Activated CD8-positive, alpha-beta memory T cell treated with anti-CD3 and anti-CD28 coated beads, Interleukin-2, amount 50 U/mL, for 1 hour (primary cell): ENCODE data around the gene SIMC1.
"Not testable (repeated sequence)": the region's sequence is repeated elsewhere in the genome, so short reads cannot be mapped to it uniquely, and the experiment has no call there.

Source experiments
- DNase-seq: peaks from one replicate; pipeline ENCODE4 v3.0.0-alpha.2; 2020; ENCODE audit errors: extremely low read depth

SIMC1 gene

DNA sequence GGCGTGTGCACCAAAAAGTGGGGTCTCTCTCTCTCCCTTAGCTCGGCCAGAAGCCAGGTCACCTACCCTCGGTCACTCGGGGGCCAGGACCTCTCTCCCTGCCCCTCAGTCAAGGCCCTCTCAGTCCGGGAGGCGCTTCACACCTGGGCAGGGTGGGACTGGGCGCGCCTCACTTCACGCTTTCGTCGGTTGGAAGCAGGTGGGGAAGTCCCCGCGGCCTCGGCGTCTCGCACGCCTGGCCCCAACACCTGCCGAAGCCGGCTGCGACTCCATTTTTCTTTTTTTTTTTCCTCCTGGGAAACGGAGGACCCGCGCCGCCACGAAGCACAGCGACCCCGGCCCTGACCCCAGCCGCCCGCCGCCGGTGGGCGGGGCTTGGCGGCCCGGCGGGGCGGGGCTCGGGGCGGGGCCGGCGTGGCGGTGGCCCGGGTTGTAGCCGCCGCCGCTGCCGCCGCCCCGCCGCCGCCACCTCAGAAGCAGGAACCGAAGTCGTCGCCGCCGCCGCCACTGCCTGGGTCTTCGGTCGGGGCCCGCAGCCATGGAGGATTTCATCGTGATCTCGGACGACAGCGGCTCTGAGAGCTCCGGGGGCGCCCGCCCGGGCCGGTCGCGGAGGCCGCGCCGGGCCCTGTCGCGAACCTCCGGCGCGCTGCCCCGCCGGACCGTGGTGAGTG is at the start of gene SIMC1:
Gene SIMC1 (plus strand): TSS at position 454 of the 674 bp plus-strand sequence. CDS start 85 bp downstream, at position 539.
- not testable (repeated sequence) for DNase-seq

GRCh38 chr5:176188506-176189193 is 49.6 kb upstream of the SIMC1 start:
- no peak for DNase-seq

- DNase-seq = no peak
Measured at GRCh38 chr5:176189857-176190256, 48.4 kb upstream of the SIMC1 start.

- no peak for DNase-seq
Measured at GRCh38 chr5:176190886-176191755, 47.1 kb upstream of the SIMC1 start.

DNA sequence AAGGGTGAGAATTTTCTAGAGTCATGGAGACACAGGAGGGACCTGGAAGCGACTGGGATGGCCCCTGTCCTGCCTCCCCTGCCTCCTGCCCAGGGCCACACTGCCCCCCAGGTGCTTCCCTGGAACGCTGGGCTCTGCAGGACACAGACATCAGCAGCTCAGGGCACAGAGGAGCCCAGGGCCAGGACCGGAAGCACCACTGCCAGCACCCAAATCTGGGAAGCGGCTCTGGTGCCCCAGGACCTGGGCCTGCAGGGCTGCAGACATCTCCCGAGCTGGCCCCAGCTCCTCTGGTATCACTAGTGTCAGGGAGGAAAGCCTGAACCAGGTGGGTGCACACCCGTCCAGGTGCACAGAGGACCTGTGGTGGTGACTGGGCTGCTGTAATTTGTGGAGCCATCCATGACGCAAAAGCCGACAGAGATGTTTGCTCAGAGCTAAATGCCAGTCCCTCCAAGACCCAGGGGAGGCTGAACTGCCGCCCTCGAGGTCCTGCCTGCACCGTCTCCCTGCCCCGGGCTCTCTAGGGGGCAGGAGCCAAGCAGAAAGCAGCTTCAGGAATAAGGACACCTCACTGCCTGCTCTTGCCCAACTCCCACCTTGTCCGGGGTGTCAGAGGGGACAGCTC is 46.0 kb upstream of the SIMC1 start:
- no peak for DNase-seq

GRCh38 chr5:176192722-176193117 is 45.5 kb upstream of the SIMC1 start:
- DNase-seq = not testable (repeated sequence)

DNA sequence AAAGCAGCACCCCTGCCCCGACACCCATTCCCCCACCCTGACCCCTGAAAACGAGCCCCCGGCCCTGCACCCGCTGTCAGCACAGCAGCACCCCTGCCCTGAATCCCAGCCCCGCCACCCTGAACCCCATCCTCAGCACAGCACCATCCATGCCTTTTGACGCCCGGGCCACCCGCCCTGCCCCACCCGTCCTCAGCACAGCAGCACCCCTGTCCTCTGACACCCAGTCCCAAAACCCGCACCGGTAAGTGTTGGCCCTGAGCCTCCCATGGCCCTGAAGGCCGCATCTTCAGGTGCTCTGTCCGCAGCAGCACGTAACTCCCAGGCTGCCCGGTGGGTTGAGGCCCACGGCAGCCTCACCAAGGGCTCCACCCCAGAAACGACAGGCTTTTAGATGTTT is 44.6 kb upstream of the SIMC1 start:
- not testable (repeated sequence) for DNase-seq

GRCh38 chr5:176194238-176195083 is 43.8 kb upstream of the SIMC1 start:
- DNase-seq = not testable (repeated sequence)

DNA sequence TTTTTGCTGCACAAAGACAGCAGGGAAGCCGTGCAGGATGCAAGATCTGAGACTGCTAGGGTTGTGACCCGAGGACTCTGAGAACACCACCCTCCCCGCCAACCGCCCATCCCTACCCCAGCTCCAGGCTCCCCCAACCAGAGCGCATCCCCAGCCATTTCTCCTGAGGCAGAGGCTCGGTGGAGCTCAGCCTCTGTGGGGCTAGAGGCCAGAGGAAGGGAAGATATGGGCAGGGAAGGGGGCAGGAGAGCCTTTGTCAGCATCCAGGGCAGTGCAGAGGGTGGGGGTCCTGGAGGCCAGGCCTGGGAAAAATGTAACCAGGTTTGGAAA is 43.2 kb upstream of the SIMC1 start:
- DNase-seq = not testable (repeated sequence)

DNA sequence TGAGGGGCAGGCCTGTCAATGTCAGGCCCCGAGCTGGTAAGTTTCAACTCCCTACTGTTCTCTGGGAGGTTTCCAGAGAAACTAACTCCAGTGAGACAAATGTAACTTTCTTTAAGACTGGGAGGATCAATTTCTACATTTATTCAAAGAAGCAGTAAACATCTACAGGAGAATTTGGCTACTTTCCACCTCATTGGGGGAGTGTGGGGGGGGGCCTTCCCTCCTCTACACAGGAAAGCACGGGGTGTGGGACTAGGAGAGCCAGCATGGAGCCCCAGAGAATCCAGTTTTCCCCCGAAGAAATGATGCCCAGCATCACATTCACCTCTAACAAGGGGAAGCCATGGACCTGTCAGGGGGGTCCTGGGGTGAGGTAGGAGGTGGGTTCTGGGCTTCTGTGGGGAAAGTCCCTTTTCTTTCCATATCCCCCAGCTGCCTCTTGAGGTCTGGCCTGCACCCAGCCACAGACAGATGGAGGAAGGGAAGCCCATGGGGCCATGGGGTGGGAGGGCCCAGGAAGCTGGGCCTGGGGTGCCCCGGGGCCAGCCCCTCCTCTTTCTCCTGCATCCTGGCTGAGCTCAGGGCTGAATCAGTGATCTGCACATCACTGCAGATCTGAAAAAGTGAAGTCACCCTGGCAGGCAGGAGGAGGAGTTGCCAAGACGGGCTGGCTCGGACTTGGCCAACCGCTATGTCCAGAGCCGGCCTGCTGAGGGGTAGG is 42.6 kb upstream of the SIMC1 start:
- not testable (repeated sequence) for DNase-seq

DNA sequence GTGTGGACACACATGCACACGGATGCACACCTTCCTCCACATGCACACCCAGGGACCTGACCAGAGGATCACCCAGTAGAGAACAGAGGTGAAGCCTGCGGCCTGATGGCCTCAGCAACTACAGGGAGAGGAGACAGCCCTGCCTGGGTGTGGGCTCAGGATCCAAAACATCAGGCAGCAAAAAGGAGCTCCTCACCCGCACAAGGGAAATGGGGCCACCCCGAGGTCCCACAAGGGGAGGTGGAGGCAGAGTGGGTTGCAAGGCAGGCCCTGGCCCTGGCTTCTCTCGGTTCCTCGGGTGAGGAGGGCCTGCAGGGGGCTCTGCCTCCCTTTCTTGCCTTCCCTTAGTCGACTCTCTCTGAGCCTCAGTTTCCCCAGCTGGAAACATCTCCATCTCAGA is 41.4 kb upstream of the SIMC1 start:
- not testable (repeated sequence) for DNase-seq

- DNase-seq = not testable (repeated sequence)
Measured at GRCh38 chr5:176197234-176197858, 40.9 kb upstream of the SIMC1 start.

DNA sequence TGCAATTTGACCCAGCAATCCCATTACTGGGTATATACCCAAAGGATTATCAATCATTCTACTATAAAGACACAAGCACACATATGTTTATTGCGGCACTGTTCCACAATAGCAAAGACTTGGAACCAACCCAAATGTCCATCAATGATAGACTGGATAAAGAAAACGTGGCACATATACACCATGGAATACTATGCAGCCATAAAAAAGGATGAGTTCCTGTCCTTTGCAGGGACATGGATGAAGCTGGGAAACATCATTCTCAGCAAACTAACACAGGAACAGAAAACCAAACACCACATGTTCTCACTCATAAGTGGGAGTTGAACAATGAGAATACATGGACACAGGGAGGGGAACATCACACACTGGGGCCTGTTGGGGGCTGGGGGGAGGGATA is 39.9 kb upstream of the SIMC1 start:
- DNase-seq = not testable (repeated sequence)

DNA sequence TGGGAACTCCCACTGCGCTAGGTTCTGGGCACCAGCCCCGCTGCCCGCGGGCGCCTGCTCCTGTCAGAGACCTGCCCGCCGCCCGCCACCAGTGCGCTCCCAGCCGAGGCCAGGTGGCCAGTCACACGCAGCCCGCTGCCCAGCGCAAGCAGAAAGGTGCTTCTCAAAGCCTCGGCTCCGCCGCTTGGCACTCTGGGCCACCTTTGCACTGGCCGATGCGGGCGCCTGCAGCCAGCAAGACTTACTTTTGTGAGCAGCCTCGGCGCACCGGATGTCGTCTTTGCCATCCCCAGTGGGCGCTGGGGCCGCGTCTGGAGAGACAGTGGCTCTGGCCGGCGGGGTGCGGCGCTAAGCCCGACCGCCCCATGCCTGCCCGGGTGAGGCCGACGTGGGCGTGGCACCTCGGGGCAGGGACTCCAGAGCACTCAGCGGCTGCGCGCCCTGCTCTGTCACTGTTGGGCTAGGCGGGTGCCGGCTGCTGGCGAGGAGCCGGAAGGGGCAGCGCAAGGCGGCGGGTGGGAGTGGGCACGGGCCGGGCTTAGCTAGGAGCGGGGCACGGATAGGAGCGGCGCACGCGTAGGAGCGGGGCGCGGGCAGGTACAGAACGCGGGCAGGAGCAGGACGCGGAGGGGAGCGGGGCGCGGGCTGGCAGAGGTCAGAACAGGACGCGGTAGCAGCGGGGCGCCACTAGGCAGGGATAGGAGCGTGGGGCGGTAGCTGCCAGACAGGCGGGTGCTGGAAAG is 39.1 kb upstream of the SIMC1 start:
- DNase-seq = not testable (repeated sequence)

DNA sequence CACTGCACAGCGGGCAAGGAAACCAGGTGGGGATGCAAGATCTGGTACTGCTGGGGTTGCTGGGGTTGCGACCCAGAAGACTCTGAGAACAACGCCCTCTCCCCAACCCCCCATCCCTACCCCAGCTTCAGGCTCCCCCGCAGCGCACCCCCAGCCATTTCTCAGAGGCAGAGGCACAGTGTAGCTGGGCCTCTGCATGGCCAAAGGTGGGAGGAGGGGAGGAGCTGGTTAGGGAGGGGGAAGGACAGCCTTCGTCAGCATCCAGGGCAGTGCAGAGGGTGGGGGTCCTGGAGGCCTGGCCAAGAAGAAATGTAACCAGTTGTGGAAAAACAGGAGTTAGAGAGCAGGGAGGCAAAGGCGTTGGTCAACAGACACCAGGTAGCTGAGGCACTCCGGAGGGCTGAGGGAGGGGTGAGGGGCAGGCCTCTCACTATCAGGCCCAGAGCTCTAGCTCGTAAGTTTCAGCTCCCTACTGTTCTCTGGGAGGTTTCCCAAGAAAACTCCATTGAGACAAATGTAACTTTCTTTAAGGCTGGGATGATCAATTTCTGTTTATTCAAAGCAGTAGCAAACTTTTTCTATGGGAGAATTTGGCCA is 38.3 kb upstream of the SIMC1 start:
- DNase-seq = not testable (repeated sequence)

DNA sequence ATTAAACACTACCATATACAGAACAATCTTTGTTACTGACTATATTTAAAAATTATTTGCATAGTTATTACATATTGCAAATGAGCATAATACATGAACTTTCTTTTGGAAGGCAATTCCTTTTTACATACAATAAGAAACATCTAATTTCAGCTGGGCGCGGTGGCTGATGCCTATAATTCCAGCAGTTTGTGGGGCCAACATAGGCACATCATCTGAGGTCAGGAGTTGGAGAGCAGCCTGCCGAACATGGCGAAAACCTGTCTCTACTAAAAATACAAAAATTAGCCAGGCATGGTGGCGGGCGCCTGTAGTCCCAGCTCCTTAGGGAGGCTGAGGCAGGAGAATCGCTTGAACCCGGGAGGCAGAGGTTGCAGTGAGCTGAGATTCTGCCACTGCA is 36.4 kb upstream of the SIMC1 start:
- no peak for DNase-seq

DNA sequence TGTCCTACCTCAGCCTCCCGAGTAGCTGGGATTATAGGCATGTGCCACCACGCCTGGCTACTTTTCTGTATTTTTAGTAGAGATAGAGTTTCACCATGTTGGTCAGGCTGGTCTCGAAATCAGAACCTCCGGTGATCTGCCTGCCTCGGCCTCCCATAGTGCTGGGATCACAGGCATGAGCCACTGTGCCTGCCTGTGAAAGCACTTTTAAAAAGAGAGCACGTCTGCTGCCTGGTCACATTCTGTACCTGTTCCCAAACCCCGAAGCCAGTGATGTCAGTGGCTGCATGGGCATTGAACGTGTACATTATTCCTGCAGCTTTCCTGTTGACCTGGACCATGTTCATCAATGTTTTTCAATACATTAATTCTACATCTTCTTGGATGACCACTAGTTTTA is 35.1 kb upstream of the SIMC1 start:
- no peak for DNase-seq

- DNase-seq = not testable (repeated sequence)
Measured at GRCh38 chr5:176203535-176203934, 34.7 kb upstream of the SIMC1 start.
